Measurements from ENCODE around the gene ZNF879.

DNA sequence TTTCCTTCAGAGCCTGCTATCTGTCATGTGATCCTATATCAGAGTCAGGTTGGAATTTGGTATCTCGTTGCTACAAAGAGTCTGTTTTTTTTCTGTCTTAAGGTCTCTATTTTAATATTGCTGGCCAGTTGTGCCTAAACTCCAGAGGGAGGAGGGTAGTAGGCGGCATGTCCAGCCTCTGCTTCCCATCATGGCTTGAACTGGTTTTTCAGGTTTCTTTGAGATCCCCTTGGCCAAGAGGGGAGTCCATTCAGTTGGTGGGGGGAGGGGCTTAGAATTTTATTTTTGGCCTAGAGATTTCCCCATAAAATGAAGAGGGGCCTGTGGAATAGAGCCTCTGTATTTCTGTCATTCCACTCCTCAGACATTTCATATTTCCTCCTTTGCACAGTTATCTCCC, 21.2 kb downstream of the ZNF879 start:
- no peak for TF ChIP-seq CTCF (IDR thresholded peaks at IDR 0.05; ENCODE audit: low read length)
- no peak for TF ChIP-seq EZH2 (IDR thresholded peaks at IDR 0.05; ENCODE audit: borderline replicate concordance, low read length)
